Upper lobe of left lung (tissue), 6 donors: Measurements from ENCODE around the gene SLC16A8. TPM values are rescaled to one million over a fixed set of nuclear protein-coding genes. Genes with fewer than 3 reads are reported as not detected.

Experiments
- ATAC-seq, 2 donors: fragments of 200-7000 bp; cut with Tn5 transposase; one replicate each; pipeline ENCODE4 v1.9.1; 2022; ENCODE audit warnings: mild to moderate bottlenecking in 2 of 2, moderate library complexity in 2 of 2; ENCODE audit not compliant: low FRiP score in 2 of 2
- DNase-seq, 2 donors: peaks; one replicate each; pipeline ENCODE4 v3.0.0-alpha.2; 2019 to 2020
- H3K27ac ChIP-seq, 4 donors: fragments of 200-600 bp; sonication (generic); one replicate each; pipeline ENCODE4 v1.5.1; 2016 to 2019
- H3K27me3 ChIP-seq, 4 donors: fragments of 200-600 bp; sonication (generic); one replicate each; pipeline ENCODE4 v1.5.1; 2017 to 2019
- H3K36me3 ChIP-seq, 4 donors: fragments of 200-600 bp; sonication (generic); one replicate each; pipeline ENCODE4 v1.5.1; 2016 to 2019
- H3K4me1 ChIP-seq, 4 donors: fragments of 200-600 bp; sonication (generic); one replicate each; pipeline ENCODE4 v1.5.1; 2018 to 2019
- H3K4me3 ChIP-seq, 4 donors: fragments of 200-600 bp; sonication (generic); one replicate each; pipeline ENCODE4 v1.5.1; 2017 to 2019; ENCODE audit warnings: mild to moderate bottlenecking in 2 of 4, moderate library complexity in 1 of 4
- H3K9me3 ChIP-seq, 4 donors: fragments of 200-600 bp; sonication (generic); one replicate each; pipeline ENCODE4 v1.5.1; 2018 to 2019
- CTCF ChIP-seq, 6 experiments: fragments of 450-650 bp in 4 of 6; fragments of 200-600 bp in 2 of 6; sonication (generic) in 2 of 6; IDR thresholded peaks; one replicate each; pipeline ENCODE4 v1.5.1; 2016 to 2019; ENCODE audit warnings: antibody characterized with exemption in 6 of 6
- EP300 ChIP-seq, 4 donors: sonication (generic); formaldehyde crosslinking; IDR thresholded peaks; one replicate each; pipeline ENCODE4 v1.5.1; 2017; ENCODE audit warnings: antibody characterized with exemption in 4 of 4, control low read depth in 2 of 4
- POLR2A ChIP-seq, 4 donors: fragments of 450-650 bp; IDR thresholded peaks; one replicate each; pipeline ENCODE4 v1.5.1; 2016 to 2017; ENCODE audit warnings: antibody characterized with exemption in 4 of 4, mild to moderate bottlenecking in 2 of 4
- POLR2AphosphoS5 ChIP-seq, 2 donors: sonication (generic); formaldehyde crosslinking; IDR thresholded peaks; one replicate each; pipeline ENCODE4 v1.5.1; 2017; ENCODE audit warnings: antibody characterized with exemption in 2 of 2
- WGBS, 2 donors: methylation state at CpG; one replicate each; pipeline ENCODE4 v1.1.5; 2017 to 2018; 5-methylcytosine and 5-hydroxymethylcytosine counted together
- total RNA-seq, 6 donors: library from RNA; depleted of rRNA in 4 of 6; stranded (reverse); fragments of >200 nt in 4 of 6; gene quantifications; one replicate each; pipeline versions ENCODE4 v1.1.0 to v1.2.1, GENCODE V29; 2016 to 2021
- donor health status: DM: no; HTN: no; CAD: no; lungs with moderate emphysema.
- donor health status: DM: no; HTN: yes; CAD: no; lungs with severe emphysema.

The SLC16A8 gene
- total RNA-seq, 6 donors from 2014 or later, result 0.26 to 6.3 (median 0.73) TPM; not detected in 2

DNA sequence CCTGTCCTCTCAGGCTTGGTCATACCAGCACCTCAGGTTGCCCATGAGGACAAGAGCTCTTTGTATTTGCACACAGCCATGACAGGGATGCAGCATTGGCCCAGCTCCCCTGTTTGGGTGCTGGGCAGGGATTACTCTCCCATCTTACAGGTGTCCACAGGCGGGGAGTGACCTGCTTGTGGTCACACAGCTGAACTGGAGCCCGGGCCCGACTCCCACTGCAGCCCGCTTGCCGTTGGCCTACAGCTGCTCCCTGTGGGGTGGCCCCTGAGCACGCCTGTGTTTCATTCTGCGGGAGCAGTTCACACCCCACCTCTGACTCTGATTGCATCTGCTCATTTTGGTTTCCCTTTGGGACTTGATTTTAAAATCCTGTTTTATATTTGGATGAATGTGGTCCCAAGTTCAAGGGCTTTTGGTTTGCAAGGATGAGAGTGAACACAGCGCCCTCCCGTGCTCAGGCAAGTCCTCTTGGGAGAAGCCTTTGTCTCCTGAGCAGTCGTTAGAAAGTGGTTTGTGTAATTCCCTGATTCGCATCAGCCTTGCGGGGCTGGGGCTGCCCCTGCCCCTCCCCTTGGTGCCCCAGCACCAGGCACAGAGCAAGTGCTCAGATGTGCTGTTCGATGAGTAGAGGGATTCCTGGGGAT, 17.5 kb downstream of the SLC16A8 start:
- no peak for ATAC-seq
- H3K36me3 ChIP-seq, result peaks cover 14 to 74% (median 64%) of the 10 kb centered on the region in 4 donors
- 87 to 91% methylated on average over 13 of the region's 13 CpGs for WGBS, 2 donors
- no peaks in the 10 kb centered on the region for H3K27me3 ChIP-seq
- no peaks in the 10 kb centered on the region for H3K9me3 ChIP-seq
- no peak for DNase-seq
- peaks cover 7 to 16% (median 12%) of the 10 kb centered on the region in 4 donors for H3K4me1 ChIP-seq
- no peak for TF ChIP-seq EP300 (IDR thresholded peaks at IDR 0.05)
- no peak for TF ChIP-seq POLR2A (IDR thresholded peaks at IDR 0.05)
- TF ChIP-seq POLR2AphosphoS5 (IDR thresholded peaks at IDR 0.05), result no peak
- no peak for TF ChIP-seq CTCF (IDR thresholded peaks at IDR 0.05)
- H3K4me3 ChIP-seq, result no peak overlapping the region
- H3K27ac ChIP-seq, result no peak overlapping the region

DNA sequence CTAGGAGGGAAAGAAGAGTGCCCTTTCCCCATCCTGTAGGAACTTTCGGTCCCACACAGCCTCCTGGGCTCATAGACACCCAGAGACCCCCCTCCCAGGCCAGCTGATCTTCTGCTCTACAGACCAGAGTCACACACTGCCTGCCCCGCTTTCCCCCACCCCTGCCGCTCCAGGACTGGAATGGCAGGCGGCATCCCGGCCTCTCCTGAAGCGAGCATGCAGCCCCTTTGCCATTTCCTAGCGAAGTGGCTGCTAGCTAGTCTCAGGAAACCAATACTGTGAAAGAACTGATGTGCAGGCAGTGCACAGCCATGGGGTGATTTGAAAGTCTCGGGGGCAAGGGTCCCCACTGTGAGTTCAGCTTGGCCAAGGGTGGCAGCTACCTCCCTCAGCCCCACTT, 18.4 kb downstream of the SLC16A8 start:
- WGBS, 2 donors, result 95 to 100% methylated on average over 1 to 8 of the region's 8 CpGs
- H3K4me3 ChIP-seq, result no peak overlapping the region
- H3K9me3 ChIP-seq, result no peaks in the 10 kb centered on the region
- H3K27me3 ChIP-seq, result no peaks in the 10 kb centered on the region
- no peak overlapping the region for H3K27ac ChIP-seq
- no peak for ATAC-seq
- peaks cover 7 to 18% (median 12%) of the 10 kb centered on the region in 4 donors for H3K4me1 ChIP-seq
- DNase-seq, result no peak
- no peak for TF ChIP-seq POLR2A (IDR thresholded peaks at IDR 0.05)
- no peak for TF ChIP-seq CTCF (IDR thresholded peaks at IDR 0.05)
- TF ChIP-seq POLR2AphosphoS5 (IDR thresholded peaks at IDR 0.05), result no peak
- no peak for TF ChIP-seq EP300 (IDR thresholded peaks at IDR 0.05)
- H3K36me3 ChIP-seq, result peaks cover 16 to 68% (median 58%) of the 10 kb centered on the region in 4 donors

DNA sequence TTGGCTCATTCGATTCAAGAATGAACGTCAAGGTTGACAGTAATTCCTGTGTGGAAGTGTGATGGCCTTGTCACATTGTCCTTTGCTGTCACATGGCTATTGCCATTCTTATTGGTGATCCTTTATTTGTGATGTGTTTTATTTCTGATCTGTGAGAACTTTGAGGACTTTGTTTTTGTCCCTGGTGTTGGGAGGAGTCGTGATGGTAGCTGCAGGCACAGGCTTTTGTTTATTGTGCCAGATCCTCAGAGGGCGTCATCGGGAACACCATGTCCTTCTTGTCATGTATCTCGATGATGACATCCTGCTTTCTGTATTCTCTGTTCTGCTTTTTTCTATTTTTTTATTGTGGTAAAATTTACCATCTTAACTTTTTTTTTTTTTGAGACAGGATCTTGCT, 21.2 kb downstream of the SLC16A8 start:
- DNase-seq, result peak in 1 of 2 donors; percentile 67
- Histone ChIP-seq H3K36me3 (peaks cover 22 to 60% (median 48%) of the 10 kb centered on the region in 4 donors), H3K4me1 (peaks cover 10 to 24% (median 16%) of the 10 kb centered on the region in 4 donors), H3K9me3 (no peaks in the 10 kb centered on the region), H3K27me3 (no peaks in the 10 kb centered on the region), H3K27ac (peak overlapping the region; percentile 85 to 86 (median 86)), H3K4me3 (no peak overlapping the region)
- peak; percentile 65 to 73 for TF ChIP-seq POLR2AphosphoS5 (IDR thresholded peaks at IDR 0.05)
- peak in 1 of 4 donors; percentile 48 for TF ChIP-seq POLR2A (IDR thresholded peaks at IDR 0.05)
- no peak for TF ChIP-seq CTCF (IDR thresholded peaks at IDR 0.05)
- peak; percentile 23 to 98 (median 90) for TF ChIP-seq EP300 (IDR thresholded peaks at IDR 0.05)
- 45 to 57% methylated on average over 6 of the region's 6 CpGs for WGBS, 2 donors
- peak in 1 of 2 donors; percentile 77 for ATAC-seq

DNA sequence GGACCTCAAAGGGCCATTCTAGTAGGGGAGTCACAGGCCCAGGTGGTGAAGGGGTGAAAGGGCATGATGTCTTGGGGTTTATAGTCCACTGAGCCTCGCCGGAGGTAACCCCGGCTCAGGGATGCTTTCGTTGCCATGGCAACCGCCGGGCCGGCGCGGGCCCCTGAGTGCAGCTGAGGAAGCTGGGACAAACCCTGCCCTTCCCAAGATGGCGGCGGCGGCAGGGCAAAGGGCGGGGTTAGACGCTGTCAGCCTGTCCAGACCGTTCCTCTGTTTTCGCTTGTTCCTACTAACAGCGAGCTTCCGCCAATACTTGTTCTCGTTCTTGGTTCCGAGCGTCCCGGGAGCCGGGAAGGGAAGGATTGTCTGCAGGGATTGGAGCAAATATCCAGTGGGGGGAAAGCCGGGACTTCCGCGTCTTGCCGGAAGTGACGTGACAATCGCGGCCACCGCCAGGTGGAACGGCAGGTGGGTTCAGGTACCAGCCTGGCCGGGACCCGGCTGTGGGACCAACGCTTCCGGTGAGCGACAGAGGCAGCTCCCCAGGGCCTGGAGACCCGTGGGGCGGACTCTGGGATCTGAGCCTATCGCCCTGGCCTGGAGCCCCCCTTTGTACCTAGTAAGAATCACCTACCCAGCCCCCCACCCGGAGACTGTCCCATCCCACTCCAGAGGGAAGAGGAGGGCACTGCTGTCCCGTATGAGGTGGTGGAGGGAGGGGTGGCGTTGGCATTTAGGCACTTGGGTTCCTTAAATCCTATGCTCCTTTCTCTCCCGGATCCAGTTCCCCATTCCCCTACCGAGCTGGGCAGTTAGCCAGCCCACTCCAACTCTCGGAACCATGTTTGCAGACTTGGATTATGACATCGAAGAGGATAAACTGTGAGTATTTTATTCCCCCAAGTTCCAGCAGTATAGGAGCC, 26.8 kb downstream of the SLC16A8 start, which contains the start of gene PICK1:
TSS of gene PICK1 (plus strand) at position 436 of the 923 bp plus-strand sequence. CDS start at position 842, 406 bp downstream.
- peak within 1 kb of the TSS; percentile 30 to 66 (median 56) for H3K4me3 ChIP-seq
- H3K36me3 ChIP-seq, result peaks cover 10 to 27% (median 15%) of the 10 kb centered on the region in 4 donors
- no peaks in the 10 kb centered on the region for H3K9me3 ChIP-seq
- peak; percentile 88 to 97 for DNase-seq
- ATAC-seq, result peak; percentile 93 to 94
- H3K27me3 ChIP-seq, result no peaks in the 10 kb centered on the region
- peak; percentile 72 to 74 for TF ChIP-seq POLR2AphosphoS5 (IDR thresholded peaks at IDR 0.05)
- TF ChIP-seq CTCF (IDR thresholded peaks at IDR 0.05), result peak in 4 of 6 experiments; percentile 13 to 45 (median 24)
- no peak for TF ChIP-seq EP300 (IDR thresholded peaks at IDR 0.05)
- peak in 3 of 4 donors; percentile 40 to 69 (median 60) for TF ChIP-seq POLR2A (IDR thresholded peaks at IDR 0.05)
- 2 to 6% methylated on average over 35 to 47 of the region's 47 CpGs for WGBS, 2 donors
- H3K4me1 ChIP-seq, result peaks cover 6 to 26% (median 21%) of the 10 kb centered on the region in 4 donors
- H3K27ac ChIP-seq, result peak within 1 kb of the TSS; percentile 86 to 92 (median 88)
